AG08396 (cell line): ENCODE data around the gene NVL.
"Not testable (repeated sequence)": the region's sequence is repeated elsewhere in the genome, so short reads cannot be mapped to it uniquely, and the experiment has no call there.

Source experiments
- DNase-seq: peaks from one replicate; pipeline ENCODE4 v3.0.0; 2012; ENCODE audit warnings: low spot score, mixed read lengths

NVL gene

GRCh38 chr1:224234017-224234416 lies 96.0 kb downstream of the NVL start:
- DNase-seq = no peak

GRCh38 chr1:224226849-224227502 lies 103.0 kb downstream of the NVL start:
- DNase-seq = no peak

- DNase-seq = peak; percentile 69
Measured at GRCh38 chr1:224223819-224224714, 105.9 kb downstream of the NVL start.

GRCh38 chr1:224219612-224220059 lies 110.3 kb downstream of the NVL start:
- no peak for DNase-seq

- no peak for DNase-seq
Measured at GRCh38 chr1:224219011-224219611, 110.9 kb downstream of the NVL start.

- no peak for DNase-seq
Measured at GRCh38 chr1:224217655-224218623, 112.0 kb downstream of the NVL start.

GRCh38 chr1:224216382-224216781 lies 113.6 kb downstream of the NVL start:
- DNase-seq = no peak

GRCh38 chr1:224213438-224214119 lies 116.4 kb downstream of the NVL start:
- DNase-seq = no peak

GRCh38 chr1:224212618-224213061 lies 117.3 kb downstream of the NVL start:
- DNase-seq = no peak

- DNase-seq = peak; percentile 15
Measured at GRCh38 chr1:224211206-224211962, 118.6 kb downstream of the NVL start.

GRCh38 chr1:224205931-224206538 lies 123.9 kb downstream of the NVL start:
- DNase-seq = not testable (repeated sequence)

GRCh38 chr1:224205438-224205840 lies 124.5 kb downstream of the NVL start:
- peak; percentile 53 for DNase-seq

- DNase-seq = peak; percentile 46
Measured at GRCh38 chr1:224203243-224204016, 126.5 kb downstream of the NVL start.

GRCh38 chr1:224201853-224202252 lies 128.1 kb downstream of the NVL start:
- DNase-seq = no peak

- DNase-seq = no peak
Measured at GRCh38 chr1:224201383-224201782, 128.6 kb downstream of the NVL start.

GRCh38 chr1:224199679-224200078 lies 130.3 kb downstream of the NVL start:
- DNase-seq = no peak

- DNase-seq = no peak
Measured at GRCh38 chr1:224198572-224198971, 131.4 kb downstream of the NVL start.

- no peak for DNase-seq
Measured at GRCh38 chr1:224196813-224197600, 133.0 kb downstream of the NVL start.
